ENCODE data around the gene PLCH1. TPM values are rescaled to one million over a fixed set of nuclear protein-coding genes. Genes with fewer than 3 reads are reported as not detected.

Gene PLCH1
- polyA plus RNA-seq, 1 experiment, result 0.04 TPM

GRCh38 chr3:155753038-155753639 lies 8.3 kb upstream of the PLCH1 start:
- CTCF ChIA-PET, result no interaction called here
- H3K9me3 ChIP-seq (ENCODE audit: control insufficient read depth, insufficient read depth, low read length), result no peaks in the 10 kb centered on the region
- no peak overlapping the region for H3K4me3 ChIP-seq (ENCODE audit: low read depth, low read length)
- peaks cover under 1% of the 10 kb centered on the region for H3K27me3 ChIP-seq (ENCODE audit: control insufficient read depth, insufficient read depth, low read length)
- H3K27ac ChIP-seq (ENCODE audit: low read depth, low read length), result no peak overlapping the region
- peak; percentile 45 for TF ChIP-seq CTCF (IDR thresholded peaks at IDR 0.05; ENCODE audit: low read depth, low read length)
- POLR2A ChIA-PET, result no interaction called here
- DNase-seq (ENCODE audit: low read depth, low spot score), result no peak

- ChIA-PET CTCF (interaction anchor here (1.0 to 1.4 kb wide), 2 partner anchors 47 to 57 kb away, joined by 3 to 8 read pairs; partner anchors contain the start of gene C3orf33), POLR2A (no interaction called here)
- no peak for DNase-seq (ENCODE audit: low read depth, low spot score)
- no peaks in the 10 kb centered on the region; the same call in 1 of the 2 replicates for H3K9me3 ChIP-seq (ENCODE audit: control insufficient read depth, insufficient read depth, low read length)
- H3K27ac ChIP-seq (ENCODE audit: low read depth, low read length), result no peak overlapping the region
- H3K27me3 ChIP-seq (ENCODE audit: control insufficient read depth, insufficient read depth, low read length), result peaks cover 30% of the 10 kb centered on the region
- TF ChIP-seq CTCF (IDR thresholded peaks at IDR 0.05; ENCODE audit: low read depth, low read length), result no peak
- no peak overlapping the region for H3K4me3 ChIP-seq (ENCODE audit: low read depth, low read length)
These were observed 3.9 kb upstream of the PLCH1 start for GRCh38 chr3:155748611-155749365.

GRCh38 chr3:155747946-155748290 lies 3.0 kb upstream of the PLCH1 start:
- ChIA-PET CTCF (interaction anchor here (0.7 to 1.4 kb wide), 2 partner anchors 25 to 58 kb away, joined by 3 to 8 read pairs; partner anchors contain the start of gene C3orf33), POLR2A (no interaction called here)
- Histone ChIP-seq H3K27ac (ENCODE audit: low read depth, low read length) (no peak overlapping the region), H3K27me3 (ENCODE audit: control insufficient read depth, insufficient read depth, low read length) (peaks cover 38% of the 10 kb centered on the region), H3K9me3 (ENCODE audit: control insufficient read depth, insufficient read depth, low read length) (no peaks in the 10 kb centered on the region; the same call in 1 of the 2 replicates), H3K4me3 (ENCODE audit: low read depth, low read length) (no peak overlapping the region)
- no peak for TF ChIP-seq CTCF (IDR thresholded peaks at IDR 0.05; ENCODE audit: low read depth, low read length)
- DNase-seq (ENCODE audit: low read depth, low spot score), result no peak

- no peak for TF ChIP-seq CTCF (IDR thresholded peaks at IDR 0.05; ENCODE audit: low read depth, low read length)
- Histone ChIP-seq H3K27me3 (ENCODE audit: control insufficient read depth, insufficient read depth, low read length) (peaks cover 41% of the 10 kb centered on the region), H3K9me3 (ENCODE audit: control insufficient read depth, insufficient read depth, low read length) (no peaks in the 10 kb centered on the region; the same call in 1 of the 2 replicates), H3K4me3 (ENCODE audit: low read depth, low read length) (no peak overlapping the region), H3K27ac (ENCODE audit: low read depth, low read length) (no peak overlapping the region)
- POLR2A ChIA-PET, result no interaction called here
- CTCF ChIA-PET, result interaction anchor here (0.7 to 2.1 kb wide), 2 partner anchors 25 to 59 kb away, joined by 3 to 8 read pairs (median 7); partner anchors contain the start of gene C3orf33
- no peak for DNase-seq (ENCODE audit: low read depth, low spot score)
These were observed 2.5 kb upstream of the PLCH1 start for GRCh38 chr3:155747286-155747945.
